HG03565 (cell line): ENCODE data around the gene MLN.
"Not testable (repeated sequence)": the region's sequence is repeated elsewhere in the genome, so short reads cannot be mapped to it uniquely, and the experiment has no call there.

Experiments
- ATAC-seq: cut with Tn5 transposase; IDR thresholded peaks from one replicate; pipeline ENCODE4 v1.9.1; 2021; ENCODE audit warnings: mild to moderate bottlenecking, moderate library complexity; ENCODE audit not compliant: unreplicated experiment

MLN gene

DNA sequence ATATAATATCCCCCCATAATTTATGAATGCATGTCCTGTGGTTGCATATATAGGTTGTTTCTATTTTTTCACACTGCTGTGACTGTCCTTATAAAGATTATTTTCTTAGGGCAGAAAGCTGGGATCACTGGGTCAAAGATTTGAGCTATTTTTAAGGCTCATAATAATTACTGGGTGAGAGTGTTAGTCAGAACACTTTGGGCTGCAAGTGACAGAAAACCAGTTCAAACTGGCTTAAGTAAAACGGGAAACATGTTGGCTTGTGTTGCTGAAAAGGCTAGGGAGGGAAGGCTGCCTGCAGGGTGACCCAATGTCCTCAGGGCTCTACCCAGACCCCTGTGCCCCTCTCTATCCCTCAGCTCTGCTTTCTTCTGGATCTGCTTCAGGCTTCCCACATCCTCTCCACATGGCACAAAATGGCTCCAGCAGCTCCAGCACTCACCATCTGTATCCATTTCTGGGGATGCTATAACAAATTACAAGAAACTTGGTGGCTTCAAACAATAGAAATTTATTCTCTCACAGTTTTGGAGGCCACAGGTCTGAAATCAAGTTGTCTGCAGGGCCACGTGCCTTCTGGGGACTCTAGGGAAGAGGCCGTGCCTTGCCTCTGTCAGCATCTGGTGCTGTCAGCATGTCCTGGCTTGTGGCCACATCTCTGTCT, 33.1 kb upstream of the MLN start:
- ATAC-seq: no peak

DNA sequence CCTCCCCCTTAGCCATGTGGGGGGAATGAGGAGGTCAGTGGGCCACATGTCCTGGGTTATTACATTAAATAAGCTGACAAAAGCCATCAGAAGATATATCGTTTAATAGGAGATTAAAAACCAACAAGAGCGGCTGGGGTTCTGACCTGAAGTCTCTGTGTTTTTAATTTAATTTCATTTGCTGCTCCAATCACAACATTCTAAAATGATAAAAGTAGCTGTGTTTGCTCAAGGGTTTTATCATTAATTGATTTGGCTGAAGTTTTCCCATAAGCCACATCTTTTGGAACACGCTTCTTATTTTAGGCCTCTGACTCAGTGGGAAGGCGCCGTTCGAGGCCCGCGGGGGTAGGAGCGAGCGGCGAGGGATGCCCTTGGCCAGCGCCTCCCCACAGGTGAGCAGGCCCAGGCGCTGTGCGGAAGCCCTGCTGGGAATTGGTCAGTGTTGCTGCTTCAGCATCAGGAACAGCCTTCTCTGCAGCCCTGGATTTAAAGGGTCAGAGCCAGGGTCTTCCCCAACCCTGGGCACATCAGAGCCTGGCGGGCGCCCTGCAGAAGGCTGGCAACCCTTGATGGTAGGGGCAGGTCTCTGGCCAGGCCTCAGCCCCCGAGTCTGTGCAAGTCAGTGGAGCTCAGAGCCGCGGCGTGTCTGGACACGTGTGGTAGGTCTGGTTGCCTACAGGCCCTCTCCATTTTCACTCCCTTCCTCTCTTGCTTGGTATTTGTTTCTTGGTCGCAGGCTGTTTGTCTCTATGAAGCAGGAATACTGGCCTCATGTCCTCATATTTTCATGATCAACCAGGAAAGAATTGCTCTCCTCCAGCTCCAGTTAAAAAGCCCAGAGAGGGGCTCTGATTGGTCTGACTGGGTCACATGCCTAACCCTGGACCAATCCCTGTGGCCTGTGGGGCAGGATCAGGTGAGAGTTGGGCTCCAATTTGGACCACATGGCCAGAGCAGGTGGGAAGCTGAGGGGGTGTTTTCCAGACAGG, 30.9 kb upstream of the MLN start:
- no peak for ATAC-seq

DNA sequence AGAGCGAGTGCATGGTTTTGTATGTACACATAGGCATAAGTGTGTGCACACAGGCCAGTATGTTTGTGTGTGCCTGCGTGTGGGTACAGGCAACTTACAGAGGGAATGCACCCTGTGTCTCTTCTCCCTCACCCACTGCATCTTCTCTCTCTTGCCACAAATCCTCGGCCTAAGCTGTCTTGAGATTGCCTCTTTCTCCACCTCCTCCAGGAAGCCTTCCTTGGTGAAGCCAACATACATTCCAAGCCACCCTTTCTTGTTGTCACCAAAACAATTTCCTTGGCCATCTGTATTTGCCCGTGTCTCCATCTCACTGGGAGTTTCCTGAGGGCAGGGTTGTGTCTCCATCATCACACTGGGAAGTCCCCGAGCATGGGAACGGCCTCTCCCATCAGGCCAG, 29.8 kb upstream of the MLN start:
- ATAC-seq: no peak

DNA sequence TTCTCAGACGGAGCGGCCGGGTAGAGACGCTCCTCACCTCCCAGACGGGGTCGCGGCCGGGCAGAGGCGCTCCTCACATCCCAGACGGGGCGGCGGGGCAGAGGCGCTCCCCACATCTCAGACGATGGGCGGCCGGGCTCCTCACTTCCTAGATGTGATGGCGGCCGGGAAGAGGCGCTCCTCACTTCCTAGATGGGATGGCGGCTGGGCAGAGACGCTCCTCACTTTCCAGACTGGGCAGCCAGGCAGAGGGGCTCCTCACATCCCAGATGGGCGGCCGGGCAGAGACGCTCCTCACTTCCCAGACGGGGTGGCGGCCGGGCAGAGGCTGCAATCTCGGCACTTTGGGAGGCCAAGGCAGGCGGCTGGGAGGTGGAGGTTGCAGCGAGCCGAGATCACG, 29.0 kb upstream of the MLN start:
- ATAC-seq: not testable (repeated sequence)

DNA sequence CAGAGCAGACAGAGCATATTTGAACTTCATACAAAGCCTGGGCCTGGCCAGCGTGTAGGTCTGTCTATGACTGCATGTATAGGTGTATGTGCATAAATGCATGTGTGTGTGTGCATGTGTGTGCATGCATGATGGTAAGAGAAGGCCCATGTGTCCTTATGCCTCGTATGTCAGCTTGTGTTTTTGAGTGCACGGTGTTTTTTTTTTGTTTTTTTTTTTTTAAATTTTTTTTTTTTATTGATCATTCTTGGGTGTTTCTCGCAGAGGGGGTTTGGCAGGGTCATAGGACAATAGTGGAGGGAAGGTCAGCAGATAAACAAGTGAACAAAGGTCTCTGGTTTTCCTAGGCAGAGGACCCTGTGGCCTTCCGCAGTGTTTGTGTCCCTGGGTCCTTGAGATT, 27.9 kb upstream of the MLN start:
- not testable (repeated sequence) for ATAC-seq

DNA sequence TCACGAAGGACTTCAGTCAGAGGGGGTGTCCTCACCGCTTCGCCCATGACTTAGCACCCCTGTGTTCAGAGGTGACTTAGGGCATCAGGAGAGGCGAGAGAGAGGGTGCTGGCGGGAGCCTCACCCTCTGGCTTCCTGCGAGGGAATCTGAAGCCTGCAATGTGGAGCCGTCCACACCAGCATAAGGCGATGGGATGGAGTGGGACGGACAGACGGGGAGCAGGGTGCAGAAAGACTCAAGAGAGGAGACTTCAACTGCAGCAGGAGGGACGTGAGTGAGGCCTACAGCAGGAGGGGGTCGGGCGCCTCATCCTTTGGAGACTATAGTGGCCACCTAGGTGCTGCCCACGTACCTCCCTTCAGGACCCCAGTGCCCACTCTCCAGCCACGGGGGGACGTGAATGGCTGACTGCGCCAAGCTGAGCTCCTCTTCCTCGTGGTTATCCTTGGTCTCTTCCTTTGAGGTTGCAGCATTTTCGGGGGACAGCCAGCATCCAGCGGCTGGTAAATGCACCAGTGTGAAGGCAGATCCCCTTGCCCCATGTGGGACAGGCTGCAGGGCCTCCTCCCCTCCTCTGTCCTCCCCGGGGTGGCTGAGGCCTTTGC, 26.9 kb upstream of the MLN start:
- no peak for ATAC-seq

DNA sequence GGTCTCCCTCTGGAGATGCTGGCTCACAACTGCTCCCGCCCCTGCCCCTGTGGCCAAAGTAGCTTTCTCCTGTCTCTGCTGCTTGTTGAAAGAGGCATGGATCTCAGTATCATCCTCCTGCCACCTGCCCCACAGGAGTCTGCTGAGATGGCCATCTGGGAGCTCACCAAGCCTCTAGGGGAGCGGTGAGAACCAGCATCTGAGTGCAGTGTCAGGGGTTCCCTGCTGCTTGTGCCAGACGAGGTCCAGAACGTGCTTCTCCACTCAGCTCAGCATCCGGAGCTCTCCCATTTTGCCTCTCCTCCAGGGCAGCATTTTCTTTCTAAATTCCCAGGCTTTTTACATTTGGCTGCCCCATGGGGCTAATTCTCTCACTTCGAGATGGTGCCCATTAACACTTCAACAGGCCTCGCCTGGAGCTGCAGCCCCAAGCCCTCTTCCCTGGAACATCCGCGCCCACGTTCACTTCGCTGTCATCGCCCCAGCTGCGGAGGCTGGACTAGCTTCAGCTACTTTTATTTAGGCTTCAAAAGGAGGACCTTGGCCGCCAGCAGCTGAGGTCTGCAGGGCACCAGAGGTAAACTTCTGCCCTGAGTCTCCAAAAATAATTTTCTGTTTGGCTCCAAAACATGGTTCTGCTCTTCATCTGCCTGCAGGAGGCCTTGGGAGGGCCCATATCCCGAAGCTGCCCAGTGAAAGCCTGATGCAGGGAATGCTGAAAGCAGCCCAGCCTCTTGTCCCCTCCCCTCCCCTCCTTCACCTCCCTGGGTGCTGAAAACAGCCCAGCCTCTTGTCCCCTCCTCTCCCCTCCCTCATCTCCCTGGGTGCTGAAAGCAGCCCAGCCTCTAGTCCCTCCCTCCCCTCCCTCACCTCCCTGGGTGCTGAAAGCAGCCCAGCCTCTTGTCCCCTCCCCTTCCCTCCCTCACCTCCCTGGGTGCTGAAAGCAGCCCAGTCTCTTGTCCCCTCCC, 25.2 kb upstream of the MLN start:
- no peak for ATAC-seq

DNA sequence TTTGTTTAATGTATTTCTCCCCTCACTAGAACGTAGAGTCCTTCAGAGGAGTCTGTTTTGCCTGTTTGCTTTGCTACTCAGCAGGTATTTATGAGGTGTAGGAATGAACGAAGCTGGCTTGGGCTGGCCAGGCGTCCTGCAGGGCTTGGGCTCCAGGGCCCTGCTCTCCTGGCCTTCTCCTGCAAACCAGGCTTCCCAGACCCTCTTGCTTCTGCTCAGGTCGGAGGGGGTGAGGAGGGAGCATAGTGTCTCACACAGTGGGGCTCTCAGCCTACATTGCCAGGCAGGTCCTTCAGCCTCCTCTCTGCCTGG, 24.6 kb upstream of the MLN start:
- ATAC-seq: no peak

DNA sequence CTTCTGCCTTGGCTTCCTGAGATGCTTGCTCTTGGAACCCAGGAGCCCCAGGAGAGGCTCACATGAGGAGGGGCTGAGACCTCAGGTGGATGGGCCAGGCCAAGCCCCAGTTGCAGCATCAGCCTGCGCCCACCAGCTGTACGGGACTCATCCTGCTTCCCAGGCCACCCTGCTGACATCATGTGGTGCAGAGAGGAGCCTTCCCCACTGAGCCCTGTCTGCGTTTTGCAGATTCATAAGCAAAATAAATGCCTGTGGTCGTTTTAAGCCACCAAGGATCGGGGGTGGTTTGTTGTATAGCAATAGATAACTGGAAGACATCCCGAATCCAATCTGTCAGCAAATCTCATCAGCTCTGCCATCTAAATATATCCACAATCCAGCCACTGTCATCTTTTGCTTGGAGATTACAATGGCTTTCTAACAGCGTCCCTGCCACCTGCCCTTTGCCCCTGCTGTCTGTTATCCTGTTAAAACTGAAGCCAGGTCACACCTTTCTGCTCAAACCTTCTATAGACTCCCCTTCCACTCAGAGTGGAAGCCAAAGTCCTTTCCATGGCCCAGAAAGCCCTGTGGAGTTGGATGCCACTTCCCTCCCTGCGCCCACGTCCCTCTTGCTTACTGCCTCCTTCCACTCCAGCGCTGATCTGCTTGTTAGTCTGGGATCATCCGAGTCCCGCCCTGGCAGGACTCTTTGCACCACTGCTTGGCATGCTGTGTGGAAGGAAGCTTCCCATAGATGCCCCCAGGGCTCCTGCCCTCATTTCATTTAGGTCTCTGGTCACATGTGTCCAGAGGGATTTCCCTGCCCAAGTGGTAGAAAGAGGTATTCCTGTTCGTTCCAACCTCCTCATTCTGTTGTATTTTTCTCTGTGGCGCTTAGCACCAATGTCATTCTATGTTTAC, 24.0 kb upstream of the MLN start:
- ATAC-seq: no peak

DNA sequence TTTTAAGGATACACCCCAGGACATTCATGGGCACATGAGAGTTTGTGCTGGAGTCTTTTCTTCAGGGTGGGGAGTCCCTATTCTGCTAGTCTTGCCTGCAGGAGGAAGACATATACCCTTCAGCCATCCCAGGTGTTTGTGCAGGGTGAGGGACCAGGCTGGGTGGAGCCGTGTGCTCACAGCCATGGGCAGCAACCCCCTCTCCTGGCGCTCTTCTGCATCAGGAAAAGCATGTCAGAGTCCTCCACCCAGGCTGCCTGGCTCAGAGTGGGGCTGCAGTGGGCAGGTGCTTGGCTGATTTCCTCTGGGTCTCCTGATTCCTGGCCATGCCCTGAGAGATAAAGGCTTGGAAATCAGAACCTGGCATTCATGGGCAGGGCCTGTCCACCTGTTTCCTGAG, 22.7 kb upstream of the MLN start:
- ATAC-seq: no peak

DNA sequence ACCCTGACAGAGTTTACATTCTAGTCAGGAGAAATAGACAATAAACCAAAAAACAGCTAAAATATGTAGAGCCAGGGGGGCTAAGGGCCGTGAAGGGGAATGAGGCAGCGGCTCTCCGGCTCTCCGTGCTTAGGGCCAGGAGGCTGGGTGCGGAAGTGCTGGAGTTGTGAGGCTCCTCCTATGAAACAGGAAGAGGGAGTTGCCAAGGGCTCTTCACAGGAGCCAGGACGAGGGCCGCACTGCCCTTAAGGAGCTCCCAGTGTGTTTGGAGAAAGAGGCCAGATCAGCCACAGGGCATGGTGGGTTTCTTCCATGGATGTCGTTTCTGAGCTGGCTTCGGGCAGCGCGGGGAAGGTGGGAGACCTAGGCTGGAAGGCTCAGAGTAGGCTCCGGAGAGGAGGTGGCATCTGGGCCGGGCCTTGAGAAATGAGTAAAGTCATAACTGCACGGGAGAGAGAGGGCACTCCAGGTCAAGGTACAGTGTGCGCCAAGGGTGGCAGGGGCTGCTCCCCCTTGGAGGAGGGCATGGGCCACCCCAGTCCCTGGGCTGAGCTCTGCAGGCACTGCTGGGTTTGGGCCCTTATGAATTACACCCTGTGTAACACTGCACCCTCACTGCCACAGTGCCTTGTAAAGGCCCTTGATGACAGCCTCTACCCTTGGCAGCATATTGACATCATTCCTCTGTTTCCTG, 20.8 kb upstream of the MLN start:
- no peak for ATAC-seq

DNA sequence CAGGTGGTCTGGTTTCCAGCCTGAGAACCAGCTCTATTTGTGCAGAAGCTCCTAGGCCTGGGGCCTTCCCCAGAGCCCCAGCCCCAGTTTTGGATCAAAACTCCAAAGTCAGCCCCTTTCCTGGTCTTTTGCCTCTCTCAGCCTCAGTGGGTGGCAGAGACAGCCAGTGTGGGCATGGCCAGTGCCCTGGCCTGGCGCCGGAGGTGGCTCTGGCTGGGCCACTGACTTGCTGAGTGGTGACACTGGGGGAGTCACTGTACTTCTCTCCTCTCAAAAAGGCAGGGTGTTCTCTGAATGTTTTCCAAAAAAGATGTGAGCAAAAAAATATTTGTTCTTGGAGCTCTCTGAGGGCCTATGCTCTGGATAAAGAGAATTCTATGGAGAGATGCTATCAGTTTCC, 20.0 kb upstream of the MLN start:
- ATAC-seq: no peak

DNA sequence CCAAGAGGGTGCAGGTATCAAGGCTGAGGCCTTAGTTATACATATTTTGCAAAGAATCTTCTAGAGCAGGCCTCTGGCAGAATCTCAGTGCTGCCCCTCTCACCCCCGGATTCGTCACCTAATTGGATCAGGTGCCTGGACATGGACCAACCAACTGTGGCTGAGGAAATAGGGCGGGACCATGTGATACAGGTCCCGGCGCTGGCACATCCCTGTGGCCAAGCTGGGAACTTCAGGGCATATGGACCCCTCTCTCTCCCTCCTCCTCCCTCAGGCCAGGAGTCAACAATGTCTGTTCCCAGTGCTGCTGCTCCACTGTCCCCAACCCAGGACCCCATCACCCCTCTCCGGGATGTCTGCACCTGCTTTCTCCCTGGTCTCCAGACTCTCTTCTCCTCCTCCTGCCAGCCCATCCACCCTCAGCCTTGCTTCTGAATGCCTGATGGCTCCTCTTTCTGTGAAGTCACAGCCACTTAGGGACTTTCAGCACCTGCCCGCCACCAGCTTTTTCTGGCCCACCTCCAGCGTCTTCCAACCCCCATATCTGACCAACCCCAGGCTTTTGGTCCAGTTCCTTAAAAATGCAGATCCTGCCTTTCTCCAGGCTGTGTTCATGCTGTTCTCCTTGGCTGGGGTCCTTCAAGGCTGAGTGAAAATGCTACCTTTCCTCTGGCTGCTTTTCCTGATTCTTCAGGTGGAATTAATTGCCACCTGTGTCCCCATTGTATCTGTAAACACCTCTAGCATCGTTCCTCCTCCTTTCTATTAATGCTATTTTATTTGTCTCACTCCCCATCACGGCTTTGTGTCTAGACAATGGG, 19.0 kb upstream of the MLN start:
- ATAC-seq: no peak

DNA sequence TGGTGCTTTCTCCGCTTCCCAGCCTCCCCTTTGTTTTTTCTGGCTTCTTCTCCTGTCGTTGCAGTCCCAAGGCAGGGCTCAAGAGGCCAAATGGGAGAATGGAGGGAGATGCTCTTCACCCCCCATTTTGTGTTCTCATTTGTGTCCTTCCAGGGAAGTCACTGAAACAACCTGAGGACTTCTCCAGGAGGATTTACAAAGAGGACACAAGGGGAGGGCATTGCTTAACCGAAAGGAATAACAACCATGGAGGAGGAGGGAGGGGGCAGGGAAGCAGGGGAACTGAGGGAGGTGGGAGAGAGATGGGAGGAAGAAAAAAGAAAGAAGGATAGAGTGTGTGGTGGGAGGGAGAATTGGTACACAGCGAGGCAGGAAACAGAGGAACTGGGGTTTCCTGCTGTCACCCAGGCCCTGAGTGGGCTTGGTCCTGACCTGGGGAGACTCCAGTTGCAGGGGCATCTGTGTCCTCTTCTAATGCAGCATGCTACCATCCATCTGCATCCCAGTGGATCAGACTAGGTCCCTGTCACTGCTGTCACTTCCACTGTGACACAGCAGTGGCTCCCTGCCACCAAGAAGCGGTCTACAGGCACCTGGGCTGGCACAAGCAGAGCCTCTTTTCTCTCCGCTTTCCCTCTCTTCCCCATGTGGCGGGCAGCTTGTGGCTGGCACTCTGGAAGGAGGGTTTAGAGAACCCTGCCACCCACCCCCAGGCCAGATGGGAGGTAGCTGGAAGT, 17.1 kb upstream of the MLN start:
- ATAC-seq: no peak

DNA sequence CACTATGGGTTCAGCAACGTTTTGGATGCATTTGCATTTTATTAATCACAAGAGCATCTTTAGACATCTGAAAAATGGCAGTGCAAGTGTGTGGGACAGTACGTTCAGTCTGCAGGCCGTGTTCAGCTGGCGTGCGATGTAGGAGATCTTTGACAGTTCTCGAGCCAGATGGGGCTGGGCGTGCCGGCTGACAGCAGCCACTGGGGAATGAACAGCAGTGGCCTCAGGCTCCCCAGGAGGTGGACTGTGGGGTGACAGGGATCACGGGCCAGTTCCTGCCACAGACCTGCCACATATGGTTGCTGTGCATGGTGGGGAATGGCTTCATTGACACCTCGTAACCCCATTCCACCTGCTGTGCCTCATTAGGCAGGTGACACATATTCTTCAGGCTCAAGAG, 16.4 kb upstream of the MLN start:
- no peak for ATAC-seq

DNA sequence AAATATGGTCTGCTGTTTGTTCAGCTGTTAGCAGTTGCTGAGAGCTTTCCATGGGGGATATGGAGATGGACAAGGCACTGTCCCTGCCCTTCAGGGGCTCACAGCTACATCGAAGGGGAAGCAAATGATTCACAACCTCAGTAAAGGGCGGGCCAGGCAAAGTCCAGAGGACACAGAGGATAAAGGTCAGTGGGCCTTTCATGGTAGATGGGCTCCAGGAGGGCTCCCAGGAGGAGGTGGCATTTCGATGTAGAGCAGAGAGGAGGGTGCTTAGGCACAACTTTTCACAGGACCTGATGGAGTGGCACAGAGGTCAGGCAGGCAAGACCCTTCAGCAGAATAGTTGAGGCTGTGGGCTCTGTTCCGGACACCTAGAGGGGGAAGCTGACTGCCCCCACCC, 15.2 kb upstream of the MLN start:
- ATAC-seq: no peak

DNA sequence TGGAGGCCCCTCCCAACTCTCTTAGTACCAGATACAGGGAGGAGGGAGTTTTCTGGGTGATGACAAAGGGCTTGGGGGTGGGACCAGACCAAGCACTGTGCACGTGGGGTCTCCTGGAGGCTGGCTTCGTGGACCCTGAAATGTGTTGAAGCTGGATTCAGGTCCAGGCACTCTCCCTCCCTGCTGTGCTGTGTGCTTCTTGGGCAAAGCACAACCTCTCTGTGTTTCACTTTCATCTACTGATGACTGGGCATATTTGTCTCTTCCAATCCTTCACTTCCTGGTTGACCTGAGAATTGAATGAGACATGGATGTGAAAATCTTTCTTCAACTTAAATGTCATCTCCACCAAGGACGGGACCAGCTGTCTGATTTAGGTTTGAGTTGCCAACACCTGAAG, 14.5 kb upstream of the MLN start:
- ATAC-seq: no peak

DNA sequence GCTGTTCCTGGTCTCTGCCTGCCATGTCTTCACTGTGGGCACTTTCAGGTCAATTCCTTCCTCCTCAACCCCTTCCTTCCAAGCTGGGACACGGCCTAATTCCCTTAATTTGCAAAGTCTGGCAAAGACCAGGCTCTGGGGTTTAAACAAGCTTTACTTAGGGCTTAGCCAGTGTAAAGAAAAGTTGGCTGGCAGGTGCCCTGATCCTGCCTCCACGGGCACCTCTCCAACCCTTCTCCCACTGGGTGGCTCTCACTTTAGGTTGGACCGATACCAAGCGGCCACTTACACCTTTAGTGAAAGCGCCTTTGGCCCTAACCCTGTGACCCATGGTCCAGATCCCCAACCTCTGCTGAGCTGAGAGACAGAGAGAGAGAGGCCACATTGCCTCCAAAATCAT, 13.7 kb upstream of the MLN start:
- no peak for ATAC-seq
